ENCODE measurements around the gene ITGA7. TPM values are rescaled to one million over a fixed set of nuclear protein-coding genes. Genes with fewer than 3 reads are reported as not detected.

Gene ITGA7
- total RNA-seq, 4 donors from 2014 or later = 117 to 518 (median 175) TPM

DNA sequence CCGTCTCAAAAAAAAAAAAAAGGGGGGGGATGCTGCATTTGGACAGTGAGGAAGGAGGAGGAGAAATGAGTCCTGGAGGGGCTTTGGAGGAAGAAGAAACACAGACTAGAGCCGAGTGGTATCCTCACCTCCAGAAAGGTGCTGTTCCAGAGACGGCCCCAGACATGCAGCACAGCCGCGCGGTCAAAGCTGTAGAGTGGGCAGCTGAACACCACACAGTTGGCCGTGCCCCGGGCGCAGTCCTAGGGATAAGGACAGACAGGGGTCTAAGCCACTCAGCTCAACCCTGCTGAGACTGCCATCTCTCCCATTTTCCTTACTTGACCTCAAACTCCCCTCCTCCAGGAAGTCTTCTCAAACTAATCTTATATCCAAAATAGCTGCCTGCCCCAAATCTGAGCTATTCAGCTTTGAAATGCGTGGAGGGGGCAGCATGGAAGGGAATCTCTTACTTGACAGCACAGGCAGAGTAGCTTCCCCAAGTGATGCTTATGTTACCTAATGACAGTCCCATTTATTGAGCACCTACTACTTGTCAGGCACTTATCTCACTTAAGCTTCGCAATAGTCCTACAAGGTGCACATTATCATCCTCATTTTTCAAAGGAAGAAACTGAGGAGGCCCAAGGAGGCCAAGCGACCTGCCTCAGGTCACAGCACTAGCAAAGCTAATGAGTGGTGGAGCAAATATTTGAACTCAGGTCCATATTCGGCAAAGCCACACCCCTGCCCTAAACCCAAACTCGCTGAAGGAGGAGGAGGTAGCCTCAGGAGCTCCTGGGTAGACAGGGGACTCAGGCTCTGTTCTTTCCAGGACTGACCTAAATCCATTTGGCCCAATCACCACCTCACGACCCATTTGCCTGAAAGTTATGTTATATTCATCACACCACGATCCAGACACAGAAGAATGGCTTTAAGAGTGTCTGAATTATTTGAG, 18.7 kb downstream of the ITGA7 start:
- TF ChIP-seq, protein P1, sequence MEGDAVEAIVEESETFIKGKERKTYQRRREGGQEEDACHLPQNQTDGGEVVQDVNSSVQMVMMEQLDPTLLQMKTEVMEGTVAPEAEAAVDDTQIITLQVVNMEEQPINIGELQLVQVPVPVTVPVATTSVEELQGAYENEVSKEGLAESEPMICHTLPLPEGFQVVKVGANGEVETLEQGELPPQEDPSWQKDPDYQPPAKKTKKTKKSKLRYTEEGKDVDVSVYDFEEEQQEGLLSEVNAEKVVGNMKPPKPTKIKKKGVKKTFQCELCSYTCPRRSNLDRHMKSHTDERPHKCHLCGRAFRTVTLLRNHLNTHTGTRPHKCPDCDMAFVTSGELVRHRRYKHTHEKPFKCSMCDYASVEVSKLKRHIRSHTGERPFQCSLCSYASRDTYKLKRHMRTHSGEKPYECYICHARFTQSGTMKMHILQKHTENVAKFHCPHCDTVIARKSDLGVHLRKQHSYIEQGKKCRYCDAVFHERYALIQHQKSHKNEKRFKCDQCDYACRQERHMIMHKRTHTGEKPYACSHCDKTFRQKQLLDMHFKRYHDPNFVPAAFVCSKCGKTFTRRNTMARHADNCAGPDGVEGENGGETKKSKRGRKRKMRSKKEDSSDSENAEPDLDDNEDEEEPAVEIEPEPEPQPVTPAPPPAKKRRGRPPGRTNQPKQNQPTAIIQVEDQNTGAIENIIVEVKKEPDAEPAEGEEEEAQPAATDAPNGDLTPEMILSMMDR (IDR thresholded peaks at IDR 0.05; ENCODE audit: low read depth) = no peak

DNA sequence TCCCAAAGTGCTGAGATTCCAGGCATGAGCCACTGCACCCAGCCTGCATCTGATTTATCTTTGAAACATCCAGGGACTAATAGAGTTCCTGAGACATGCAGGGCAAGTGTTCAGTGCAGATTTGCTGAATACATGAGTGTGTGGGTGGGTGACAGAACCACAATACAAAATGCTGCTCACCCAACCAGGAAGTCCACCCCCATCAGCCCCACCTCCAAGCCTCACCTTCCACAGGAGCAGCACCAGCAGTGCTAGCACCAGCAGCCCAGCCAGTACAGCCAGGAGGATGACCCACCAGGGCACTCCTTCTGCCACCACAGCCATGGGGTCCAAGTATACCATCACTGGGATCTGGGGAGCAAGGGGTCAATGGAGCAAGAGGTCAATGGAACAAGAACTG, 20.0 kb downstream of the ITGA7 start:
- TF ChIP-seq, protein P1 (IDR thresholded peaks at IDR 0.05; ENCODE audit: low read depth) = no peak

DNA sequence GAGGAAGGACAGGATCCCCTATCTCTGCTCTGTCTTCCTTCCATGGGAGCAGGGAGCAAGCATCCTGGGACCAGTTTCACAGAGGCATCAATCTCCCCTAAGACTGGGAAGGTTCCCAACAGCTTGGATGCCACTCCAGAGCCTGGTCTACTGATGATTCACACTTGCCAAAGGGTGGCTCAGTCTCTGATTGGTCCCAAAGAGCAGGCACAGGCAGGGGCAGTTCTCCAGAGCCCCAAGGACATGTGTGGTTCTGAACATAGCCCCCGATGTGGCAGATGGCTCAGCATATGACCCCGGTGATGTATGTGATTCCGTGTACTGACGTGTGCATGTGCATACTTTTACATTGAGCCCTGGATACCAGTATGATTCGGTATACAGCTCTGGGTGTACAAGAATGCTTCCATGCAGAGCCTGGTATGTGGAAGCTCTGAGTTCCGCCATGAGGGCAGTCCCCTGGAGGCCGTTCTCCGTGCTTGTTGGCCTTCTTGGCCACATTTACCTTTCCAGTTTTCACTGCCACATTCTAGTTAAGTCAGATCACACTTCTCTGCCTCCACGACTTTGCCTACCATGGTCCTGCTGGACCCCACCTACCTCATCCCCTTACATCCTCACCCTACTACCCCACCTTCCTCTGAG, 21.2 kb downstream of the ITGA7 start:
- TF ChIP-seq, protein P1 (IDR thresholded peaks at IDR 0.05; ENCODE audit: low read depth) = no peak

DNA sequence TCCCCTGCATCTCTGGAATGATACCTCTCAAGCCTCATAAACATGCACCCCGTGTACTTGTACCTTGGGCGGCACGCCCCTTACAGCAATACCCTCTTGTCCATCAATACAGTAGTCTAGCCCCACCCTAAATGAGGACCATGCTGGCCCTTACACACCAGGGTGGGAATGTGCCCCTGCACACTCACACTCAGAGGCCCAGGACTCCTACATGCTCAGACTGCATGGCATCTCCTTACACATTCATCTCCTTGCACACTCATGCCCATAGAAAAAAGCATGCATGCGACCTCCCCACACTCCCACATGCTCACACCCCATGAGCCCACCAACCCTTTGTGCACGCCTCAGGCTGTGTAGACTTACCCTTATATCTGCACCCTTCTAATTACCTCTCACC, 22.0 kb downstream of the ITGA7 start:
- TF ChIP-seq, protein P1 (IDR thresholded peaks at IDR 0.05; ENCODE audit: low read depth) = no peak

DNA sequence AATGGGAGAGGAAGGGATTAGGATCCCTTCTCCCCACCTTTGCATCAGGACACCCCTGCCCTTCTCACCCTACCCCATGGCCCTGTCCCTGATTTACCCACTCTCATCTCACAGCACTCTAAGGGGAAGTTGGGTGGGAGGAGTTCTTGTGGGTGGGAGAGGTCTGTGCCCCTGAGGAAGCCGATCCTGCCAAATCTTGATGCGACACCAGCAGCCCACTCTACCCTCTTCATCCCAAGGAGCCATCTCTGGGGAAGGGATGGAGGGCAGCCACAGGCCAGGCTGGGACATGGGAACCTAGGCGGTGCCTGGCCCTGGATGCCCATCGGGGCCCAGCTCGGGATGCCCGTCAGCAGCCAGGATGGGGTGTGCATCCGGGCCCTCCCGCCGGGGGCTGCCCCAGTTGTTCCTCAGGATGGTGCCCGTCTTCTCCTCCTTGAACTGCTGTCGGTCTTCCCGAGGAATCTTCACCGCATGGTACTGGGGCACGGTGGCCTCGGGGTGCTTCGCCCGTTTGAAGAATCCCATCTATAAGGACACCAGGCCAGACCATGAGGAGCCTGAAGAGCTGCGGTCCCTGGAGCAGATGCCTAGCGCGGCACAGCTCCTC, 22.8 kb downstream of the ITGA7 start:
- TF ChIP-seq, protein P1 (IDR thresholded peaks at IDR 0.05; ENCODE audit: low read depth) = no peak

DNA sequence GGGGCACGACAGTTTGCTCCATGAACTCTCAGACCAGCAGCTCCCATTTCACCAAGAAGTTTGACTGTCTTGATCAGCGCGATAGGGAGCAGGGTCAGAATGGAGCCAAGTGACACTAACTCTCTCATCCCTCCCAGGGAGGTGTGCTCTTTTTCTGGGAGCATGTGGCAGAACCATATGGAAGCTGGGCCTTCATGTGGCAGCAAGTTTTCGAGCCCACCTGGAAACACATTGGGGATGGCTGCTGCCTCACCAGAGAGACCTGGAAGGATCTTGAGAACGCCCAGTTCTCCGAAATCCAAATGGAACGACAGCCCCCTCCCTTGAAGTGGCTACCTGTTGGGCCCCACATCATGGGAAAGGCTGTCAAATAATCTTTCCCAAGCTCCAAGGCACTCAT, 24.0 kb downstream of the ITGA7 start:
- TF ChIP-seq, protein P1 (IDR thresholded peaks at IDR 0.05; ENCODE audit: low read depth) = no peak

Measured in subcutaneous adipose tissue (tissue), 4 donors.